Neural progenitor cell (in vitro differentiated cells): ENCODE data around the gene TRIM44. TPM values are rescaled to one million over a fixed set of nuclear protein-coding genes. Genes with fewer than 3 reads are reported as not detected.

Experiments
- DNase-seq: peaks from one replicate; pipeline ENCODE4 v3.0.0-alpha.2; 2016; ENCODE audit warnings: low spot score
- H2AFZ ChIP-seq: fragments of 200-600 bp; sonication (generic); replicated peaks from 2 replicates; pipeline ENCODE4 v1.6.1; 2016; ENCODE audit warnings: antibody characterized with exemption
- H3F3A ChIP-seq: fragments of 200-600 bp; sonication (generic); 2 replicates; pipeline ENCODE4 v1.6.1; 2016; ENCODE audit warnings: antibody characterized with exemption, low read depth
- H3K27ac ChIP-seq: fragments of 200-600 bp; sonication (generic); 2 replicates; pipeline ENCODE4 v1.5.1; 2016; ENCODE audit warnings: mild to moderate bottlenecking
- H3K27me3 ChIP-seq: fragments of 200-600 bp; sonication (generic); 2 replicates; pipeline ENCODE4 v1.6.1; 2016; ENCODE audit warnings: mild to moderate bottlenecking, moderate library complexity
- H3K36me3 ChIP-seq: fragments of 200-600 bp; sonication (generic); 2 replicates; pipeline ENCODE4 v1.5.1; 2016
- H3K4me1 ChIP-seq: fragments of 200-600 bp; sonication (generic); 2 replicates; pipeline ENCODE4 v1.6.1; 2016; ENCODE audit warnings: mixed run types
- H3K4me2 ChIP-seq: fragments of 200-600 bp; sonication (generic); 2 replicates; pipeline ENCODE4 v1.6.1; 2016
- H3K4me3 ChIP-seq: fragments of 200-600 bp; sonication (generic); 2 replicates; pipeline ENCODE4 v1.5.1; 2016
- H3K79me2 ChIP-seq: fragments of 200-600 bp; sonication (generic); 2 replicates; pipeline ENCODE4 v1.6.1; 2016; ENCODE audit warnings: low read depth
- H3K9ac ChIP-seq: fragments of 200-600 bp; sonication (generic); 2 replicates; pipeline ENCODE4 v1.6.1; 2016
- H3K9me3 ChIP-seq: fragments of 200-600 bp; sonication (generic); 2 replicates; pipeline ENCODE4 v1.5.1; 2016; ENCODE audit warnings: low read depth
- H4K20me1 ChIP-seq: fragments of 200-600 bp; sonication (generic); 2 replicates; pipeline ENCODE4 v1.6.1; 2016; ENCODE audit warnings: low read depth
- H3K27ac Mint-ChIP-seq: 3 replicates; pipeline ENCODE4 v1.8.0; 2021; ENCODE audit warnings: mixed read lengths
- H3K27me3 Mint-ChIP-seq: 2 replicates; pipeline ENCODE4 v1.8.0; 2022; ENCODE audit warnings: low read depth, mild to moderate bottlenecking, inconsistent platforms, moderate library complexity, mixed read lengths; ENCODE audit not compliant: insufficient read depth
- H3K36me3 Mint-ChIP-seq: 3 replicates; pipeline ENCODE4 v1.8.0; 2021; ENCODE audit warnings: mixed read lengths
- H3K4me1 Mint-ChIP-seq: 3 replicates; pipeline ENCODE4 v1.8.0; 2021; ENCODE audit warnings: mixed read lengths
- H3K4me3 Mint-ChIP-seq: 3 replicates; pipeline ENCODE4 v1.8.0; 2021; ENCODE audit warnings: mild to moderate bottlenecking, moderate library complexity, mixed read lengths
- H3K9me3 Mint-ChIP-seq: 3 replicates; pipeline ENCODE4 v1.8.0; 2020; ENCODE audit warnings: mixed read lengths
- CTCF ChIP-seq: fragments of 200-600 bp; sonication (generic); IDR thresholded peaks from 2 replicates; pipeline ENCODE4 v1.5.1; 2017; ENCODE audit warnings: antibody characterized with exemption, mild to moderate bottlenecking
- EZH2 ChIP-seq: fragments of 200-600 bp; sonication (generic); IDR thresholded peaks from 2 replicates; pipeline ENCODE4 v1.6.1; 2017; ENCODE audit warnings: antibody characterized with exemption, mild to moderate bottlenecking, moderate library complexity
- EZH2phosphoT487 ChIP-seq: fragments of 200-600 bp; sonication (generic); IDR thresholded peaks from 2 replicates; pipeline ENCODE4 v1.6.1; 2017; ENCODE audit warnings: antibody characterized with exemption
- total RNA-seq: library from RNA; depleted of rRNA; stranded (reverse); fragments of >200 nt; gene quantifications from 2 replicates; pipeline ENCODE4 v1.2.3, GENCODE V29; 2015; ENCODE audit warnings: low replicate concordance

Gene TRIM44
- total RNA-seq, 1 donor from 2014 or later = 44.1 TPM

- H3K79me2 ChIP-seq = peaks cover 13% of the 10 kb centered on the region
- no peaks in the 10 kb centered on the region for H3K9me3 ChIP-seq
- no peaks in the 10 kb centered on the region for H3K27me3 ChIP-seq
- H3K27ac ChIP-seq = no peak overlapping the region
- Mint-ChIP-seq H3K4me3 (no peak overlapping the region), H3K27me3 (peaks cover 2% of the 10 kb centered on the region), H3K4me1 (no peaks in the 10 kb centered on the region), H3K9me3 (peaks cover 3% of the 10 kb centered on the region), H3K36me3 (peaks cover 30% of the 10 kb centered on the region), H3K27ac (no peak overlapping the region)
- no peak overlapping the region for H3K4me3 ChIP-seq
- no peak overlapping the region for H3K9ac ChIP-seq
- H3K4me1 ChIP-seq = peaks cover 5% of the 10 kb centered on the region
- no peak overlapping the region for H3K4me2 ChIP-seq
- H3F3A ChIP-seq = no peaks in the 10 kb centered on the region
- H4K20me1 ChIP-seq = peaks cover 9% of the 10 kb centered on the region
- TF ChIP-seq EZH2 = no peak
- TF ChIP-seq EZH2phosphoT487 = no peak
- TF ChIP-seq CTCF = no peak
- no peak overlapping the region for H2AFZ ChIP-seq
- DNase-seq = no peak
- peaks cover 6% of the 10 kb centered on the region for H3K36me3 ChIP-seq
Measured at GRCh38 chr11:35723913-35724312, 61.3 kb downstream of the TRIM44 start.

GRCh38 chr11:35725885-35726284 lies 63.3 kb downstream of the TRIM44 start:
- H3K9me3 Mint-ChIP-seq = peaks cover 7% of the 10 kb centered on the region
- H3K27me3 Mint-ChIP-seq = peaks cover 2% of the 10 kb centered on the region
- no peaks in the 10 kb centered on the region for H3K4me1 Mint-ChIP-seq
- TF ChIP-seq EZH2 (no peak), CTCF (no peak)
- Histone ChIP-seq H3K79me2 (peaks cover 7% of the 10 kb centered on the region), H3K27me3 (no peaks in the 10 kb centered on the region), H3K4me2 (no peak overlapping the region), H3K36me3 (peaks cover 13% of the 10 kb centered on the region), H4K20me1 (peaks cover 9% of the 10 kb centered on the region), H3K4me3 (no peak overlapping the region), H2AFZ (no peak overlapping the region), H3K9ac (no peak overlapping the region), H3F3A (no peaks in the 10 kb centered on the region), H3K27ac (no peak overlapping the region), H3K9me3 (no peaks in the 10 kb centered on the region), H3K4me1 (peaks cover 5% of the 10 kb centered on the region)
- peaks cover 45% of the 10 kb centered on the region for H3K36me3 Mint-ChIP-seq
- H3K27ac Mint-ChIP-seq = no peak overlapping the region
- H3K4me3 Mint-ChIP-seq = no peak overlapping the region
- DNase-seq = no peak

- Histone ChIP-seq H3K9me3 (no peaks in the 10 kb centered on the region), H3K27me3 (no peaks in the 10 kb centered on the region), H3F3A (no peaks in the 10 kb centered on the region), H3K36me3 (peaks cover 13% of the 10 kb centered on the region), H2AFZ (no peak overlapping the region), H3K27ac (no peak overlapping the region), H3K4me2 (no peak overlapping the region), H3K4me3 (no peak overlapping the region), H3K79me2 (no peaks in the 10 kb centered on the region), H3K9ac (no peak overlapping the region), H4K20me1 (peaks cover 9% of the 10 kb centered on the region), H3K4me1 (peaks cover 5% of the 10 kb centered on the region)
- no peak overlapping the region for H3K4me3 Mint-ChIP-seq
- DNase-seq = no peak
- H3K27ac Mint-ChIP-seq = no peak overlapping the region
- no peaks in the 10 kb centered on the region for H3K4me1 Mint-ChIP-seq
- H3K27me3 Mint-ChIP-seq = no peaks in the 10 kb centered on the region
- H3K36me3 Mint-ChIP-seq = peaks cover 55% of the 10 kb centered on the region
- H3K9me3 Mint-ChIP-seq = peaks cover 13% of the 10 kb centered on the region
- TF ChIP-seq EZH2 (no peak), CTCF (no peak), EZH2phosphoT487 (no peak)
Measured at GRCh38 chr11:35727140-35727539, 64.6 kb downstream of the TRIM44 start.

DNA sequence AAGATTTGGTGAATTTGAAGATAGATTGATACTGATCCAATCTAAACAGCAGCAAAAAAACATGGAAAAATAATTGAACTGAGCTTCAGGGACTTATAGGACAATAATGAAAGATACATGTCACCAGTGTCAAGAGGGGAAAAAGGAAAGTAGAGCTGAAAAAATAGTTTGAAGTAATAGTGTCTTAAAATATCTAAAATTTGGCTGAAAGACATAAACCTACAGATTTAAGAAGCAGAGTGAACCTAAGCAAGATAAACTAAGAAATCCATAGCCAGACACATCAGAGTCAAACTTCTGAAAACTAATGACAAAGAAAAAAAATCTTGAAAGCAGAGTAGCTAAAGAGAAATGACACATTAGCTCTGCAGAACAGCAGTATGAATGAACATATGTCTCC lies 67.7 kb downstream of the TRIM44 start:
- H3K4me3 ChIP-seq = no peak overlapping the region
- H3K4me3 Mint-ChIP-seq = no peak overlapping the region
- no peaks in the 10 kb centered on the region for H3K27me3 ChIP-seq
- no peaks in the 10 kb centered on the region for H3K79me2 ChIP-seq
- H3K27me3 Mint-ChIP-seq = no peaks in the 10 kb centered on the region
- H3K27ac Mint-ChIP-seq = no peak overlapping the region
- H3K9me3 ChIP-seq = no peaks in the 10 kb centered on the region
- H2AFZ ChIP-seq = no peak overlapping the region
- no peaks in the 10 kb centered on the region for H3F3A ChIP-seq
- no peak for DNase-seq
- H3K9me3 Mint-ChIP-seq = peaks cover 13% of the 10 kb centered on the region
- H3K4me1 Mint-ChIP-seq = peaks cover 3% of the 10 kb centered on the region
- no peaks in the 10 kb centered on the region for H4K20me1 ChIP-seq
- no peak for TF ChIP-seq EZH2phosphoT487
- no peak for TF ChIP-seq EZH2
- TF ChIP-seq CTCF = no peak
- H3K4me2 ChIP-seq = no peak overlapping the region
- peaks cover 70% of the 10 kb centered on the region for H3K36me3 Mint-ChIP-seq
- H3K9ac ChIP-seq = no peak overlapping the region
- H3K27ac ChIP-seq = no peak overlapping the region
- H3K36me3 ChIP-seq = peaks cover 13% of the 10 kb centered on the region
- H3K4me1 ChIP-seq = no peaks in the 10 kb centered on the region
